Neural cell (in vitro differentiated cells): ENCODE measurements around the gene GCNT3. TPM values are rescaled to one million over a fixed set of nuclear protein-coding genes. Genes with fewer than 3 reads are reported as not detected.

Source experiments
- H2AFZ ChIP-seq: fragments of 200-600, 300-800 bp; sonication (generic), shearing (Covaris generic); 2 replicates; pipeline ENCODE4 v1.6.0; 2014; ENCODE audit warnings: low read depth, mild to moderate bottlenecking, antibody characterized with exemption, low read length, moderate library complexity
- H3F3A ChIP-seq: fragments of 200-600 bp; shearing (Covaris generic); 2 replicates; pipeline ENCODE4 v1.6.1; 2016; ENCODE audit warnings: mild to moderate bottlenecking, moderate library complexity, mixed read lengths, antibody characterized with exemption, low read length; ENCODE audit not compliant: insufficient read depth, poor library complexity, severe bottlenecking
- H3K27ac ChIP-seq: fragments of 200-600, 300-800 bp; sonication (generic), shearing (Covaris generic); 2 replicates; pipeline ENCODE4 v1.5.1; 2014; ENCODE audit warnings: mild to moderate bottlenecking, low read length, moderate library complexity
- H3K27me3 ChIP-seq: fragments of 300-800, 200-600 bp; sonication (generic), shearing (Covaris generic); 2 replicates; pipeline ENCODE4 v1.6.0; 2014; ENCODE audit warnings: mild to moderate bottlenecking, low read depth, low read length, moderate library complexity; ENCODE audit not compliant: insufficient read depth
- H3K36me3 ChIP-seq: fragments of 300-800, 200-600 bp; sonication (generic), shearing (Covaris generic); 2 replicates; pipeline ENCODE4 v1.5.1; 2014; ENCODE audit warnings: mild to moderate bottlenecking, antibody characterized with exemption, low read length, moderate library complexity; ENCODE audit not compliant: insufficient read depth
- H3K4me2 ChIP-seq: fragments of 300-800, 200-600 bp; sonication (generic), shearing (Covaris generic); 2 replicates; pipeline ENCODE4 v1.6.0; 2014; ENCODE audit warnings: mild to moderate bottlenecking, low read length
- H3K4me3 ChIP-seq: fragments of 300-800, 200-600 bp; sonication (generic), shearing (Covaris generic); 2 replicates; pipeline ENCODE4 v1.5.1; 2014; ENCODE audit warnings: mild to moderate bottlenecking, low read length, moderate library complexity
- H3K79me2 ChIP-seq: fragments of 200-600 bp; shearing (Covaris generic); replicated peaks from 2 replicates; pipeline ENCODE4 v1.6.0; 2014; ENCODE audit warnings: mild to moderate bottlenecking, low read length, moderate library complexity; ENCODE audit not compliant: insufficient read depth
- H3K9ac ChIP-seq: fragments of 300-800, 200-600 bp; sonication (generic), shearing (Covaris generic); 2 replicates; pipeline ENCODE4 v1.6.1; 2016; ENCODE audit warnings: mild to moderate bottlenecking, low read length, mixed read lengths
- H3K9me2 ChIP-seq: fragments of 200-600 bp; shearing (Covaris generic); 2 replicates; pipeline ENCODE4 v1.6.1; 2016; ENCODE audit warnings: mild to moderate bottlenecking, low read length, mixed read lengths; ENCODE audit not compliant: insufficient read depth
- H3K9me3 ChIP-seq: fragments of 200-600, 300-800 bp; sonication (generic), shearing (Covaris generic); 2 replicates; pipeline ENCODE4 v1.6.1; 2016; ENCODE audit warnings: mild to moderate bottlenecking, mixed run types, low read length, moderate library complexity, mixed read lengths
- H4K20me1 ChIP-seq: fragments of 200-600 bp; shearing (Covaris generic); 2 replicates; pipeline ENCODE4 v1.6.1; 2016; ENCODE audit warnings: mild to moderate bottlenecking, mixed run types; ENCODE audit not compliant: insufficient read depth
- EP300 ChIP-seq: fragments of 450-650 bp; conservative IDR thresholded peaks from 2 replicates; pipeline ENCODE4 v1.6.1; 2014; ENCODE audit warnings: antibody characterized with exemption, mild to moderate bottlenecking, moderate library complexity; ENCODE audit not compliant: poor library complexity, severe bottlenecking
- EZH2 ChIP-seq: fragments of 200-600, 300-800 bp; shearing (Covaris generic), sonication (generic); IDR thresholded peaks from 2 replicates; pipeline ENCODE4 v1.6.1; 2014; ENCODE audit warnings: antibody characterized with exemption, low read length, borderline replicate concordance, mild to moderate bottlenecking; ENCODE audit not compliant: insufficient read depth, poor library complexity, severe bottlenecking
- MXI1 ChIP-seq: fragments of 450-650 bp; conservative IDR thresholded peaks from 2 replicates; pipeline ENCODE4 v1.6.1; 2014; ENCODE audit warnings: antibody characterized with exemption, mild to moderate bottlenecking; ENCODE audit not compliant: poor library complexity, severe bottlenecking
- POLR2AphosphoS5 ChIP-seq: IDR thresholded peaks from 2 replicates; pipeline ENCODE4 v1.6.1; 2012
- RAD21 ChIP-seq: fragments of 450-650 bp; conservative IDR thresholded peaks from 2 replicates; pipeline ENCODE4 v1.6.1; 2014; ENCODE audit warnings: antibody characterized with exemption, mild to moderate bottlenecking, moderate library complexity
- SMC3 ChIP-seq: fragments of 450-650 bp; conservative IDR thresholded peaks from 2 replicates; pipeline ENCODE4 v1.6.1; 2014; ENCODE audit warnings: antibody characterized with exemption, mild to moderate bottlenecking, moderate library complexity; ENCODE audit not compliant: poor library complexity
- TAF1 ChIP-seq: IDR thresholded peaks from 2 replicates; pipeline ENCODE4 v1.6.1; 2012; ENCODE audit warnings: low read depth
- polyA plus RNA-seq: library from polyadenylated mRNA; depleted of rRNA; stranded (reverse); fragments of >200 nt; gene quantifications from 2 replicates; pipeline ENCODE4 v1.2.3, GENCODE V29; 2014
- TF ChIP-seq, protein P1 (sequence below): fragments of 450-650 bp; IDR thresholded peaks from 2 replicates; pipeline ENCODE4 v1.5.1; 2014; ENCODE audit warnings: antibody characterized with exemption, mild to moderate bottlenecking, moderate library complexity; ENCODE audit not compliant: poor library complexity, severe bottlenecking
- TF ChIP-seq, protein P2 (sequence below): IDR thresholded peaks from 2 replicates; pipeline ENCODE4 v1.6.1; 2012; ENCODE audit warnings: borderline replicate concordance

Gene GCNT3
- polyA plus RNA-seq, 1 donor from 2014 or later = 0.81 TPM

DNA sequence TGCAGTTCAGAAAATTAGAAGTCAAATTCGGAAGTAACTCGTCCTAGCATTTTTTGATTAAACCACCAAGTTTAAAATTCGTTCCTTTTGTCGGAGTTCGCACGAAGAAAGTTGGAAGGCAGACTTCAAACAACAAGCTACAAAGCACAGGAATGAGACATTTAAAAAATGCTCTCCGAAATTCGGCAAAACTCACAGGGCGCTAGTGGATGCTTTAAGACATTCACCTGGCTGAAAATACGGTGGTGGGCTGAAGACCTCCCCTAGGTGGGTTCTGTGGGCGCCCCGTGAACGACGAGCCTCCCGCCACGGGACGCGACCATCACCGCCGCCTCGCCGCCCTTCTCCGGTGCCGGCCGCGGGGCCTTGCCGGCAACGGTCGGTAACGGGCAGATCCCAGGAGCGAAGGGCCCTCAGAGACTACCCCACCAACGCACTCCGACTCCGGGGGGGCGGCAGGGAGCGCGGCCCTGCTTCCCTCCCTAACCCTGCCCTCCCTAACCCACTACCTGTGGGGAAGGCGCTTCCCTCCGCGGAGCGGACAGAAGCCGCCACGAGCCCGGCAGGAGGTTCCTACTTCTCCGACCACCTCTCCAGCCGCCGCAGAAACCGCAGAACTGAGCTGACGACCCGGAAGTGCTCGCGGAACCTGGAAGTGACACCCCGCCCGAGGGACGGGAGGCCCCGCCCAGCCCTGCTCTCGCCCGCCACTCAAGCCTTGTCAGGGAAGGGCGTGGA, 45.5 kb downstream of the GCNT3 start, which contains the start of gene GTF2A2:
Gene GTF2A2 (minus strand): TSS at position 619 of the 738 bp plus-strand sequence. CDS start 5,238 bp downstream, outside the sequence.
- Histone ChIP-seq H3K4me2 (peak within 1 kb of the TSS; percentile 81), H3K79me2 (peaks cover 37% of the 10 kb centered on the region), H3K27ac (peak within 1 kb of the TSS; percentile 67), H4K20me1 (no peaks in the 10 kb centered on the region), H3K9me3 (no peaks in the 10 kb centered on the region), H3K9ac (peak within 1 kb of the TSS; percentile 83), H3K9me2 (no peaks in the 10 kb centered on the region), H3K36me3 (peaks cover 5% of the 10 kb centered on the region), H3K4me3 (peak within 1 kb of the TSS; percentile 92), H3F3A (no peaks in the 10 kb centered on the region), H2AFZ (peak within 1 kb of the TSS; percentile 47), H3K27me3 (no peaks in the 10 kb centered on the region)
- no peak for TF ChIP-seq EZH2
- peak; percentile 27 for TF ChIP-seq RAD21
- TF ChIP-seq MXI1 = peak; percentile 73
- TF ChIP-seq SMC3 = peak; percentile 29
- TF ChIP-seq TAF1 = peak; percentile 82
- peak; percentile 97 for TF ChIP-seq POLR2AphosphoS5
- TF ChIP-seq, protein P1, sequence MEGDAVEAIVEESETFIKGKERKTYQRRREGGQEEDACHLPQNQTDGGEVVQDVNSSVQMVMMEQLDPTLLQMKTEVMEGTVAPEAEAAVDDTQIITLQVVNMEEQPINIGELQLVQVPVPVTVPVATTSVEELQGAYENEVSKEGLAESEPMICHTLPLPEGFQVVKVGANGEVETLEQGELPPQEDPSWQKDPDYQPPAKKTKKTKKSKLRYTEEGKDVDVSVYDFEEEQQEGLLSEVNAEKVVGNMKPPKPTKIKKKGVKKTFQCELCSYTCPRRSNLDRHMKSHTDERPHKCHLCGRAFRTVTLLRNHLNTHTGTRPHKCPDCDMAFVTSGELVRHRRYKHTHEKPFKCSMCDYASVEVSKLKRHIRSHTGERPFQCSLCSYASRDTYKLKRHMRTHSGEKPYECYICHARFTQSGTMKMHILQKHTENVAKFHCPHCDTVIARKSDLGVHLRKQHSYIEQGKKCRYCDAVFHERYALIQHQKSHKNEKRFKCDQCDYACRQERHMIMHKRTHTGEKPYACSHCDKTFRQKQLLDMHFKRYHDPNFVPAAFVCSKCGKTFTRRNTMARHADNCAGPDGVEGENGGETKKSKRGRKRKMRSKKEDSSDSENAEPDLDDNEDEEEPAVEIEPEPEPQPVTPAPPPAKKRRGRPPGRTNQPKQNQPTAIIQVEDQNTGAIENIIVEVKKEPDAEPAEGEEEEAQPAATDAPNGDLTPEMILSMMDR = no peak
- peak; percentile 55 for TF ChIP-seq EP300
- TF ChIP-seq, protein P2, sequence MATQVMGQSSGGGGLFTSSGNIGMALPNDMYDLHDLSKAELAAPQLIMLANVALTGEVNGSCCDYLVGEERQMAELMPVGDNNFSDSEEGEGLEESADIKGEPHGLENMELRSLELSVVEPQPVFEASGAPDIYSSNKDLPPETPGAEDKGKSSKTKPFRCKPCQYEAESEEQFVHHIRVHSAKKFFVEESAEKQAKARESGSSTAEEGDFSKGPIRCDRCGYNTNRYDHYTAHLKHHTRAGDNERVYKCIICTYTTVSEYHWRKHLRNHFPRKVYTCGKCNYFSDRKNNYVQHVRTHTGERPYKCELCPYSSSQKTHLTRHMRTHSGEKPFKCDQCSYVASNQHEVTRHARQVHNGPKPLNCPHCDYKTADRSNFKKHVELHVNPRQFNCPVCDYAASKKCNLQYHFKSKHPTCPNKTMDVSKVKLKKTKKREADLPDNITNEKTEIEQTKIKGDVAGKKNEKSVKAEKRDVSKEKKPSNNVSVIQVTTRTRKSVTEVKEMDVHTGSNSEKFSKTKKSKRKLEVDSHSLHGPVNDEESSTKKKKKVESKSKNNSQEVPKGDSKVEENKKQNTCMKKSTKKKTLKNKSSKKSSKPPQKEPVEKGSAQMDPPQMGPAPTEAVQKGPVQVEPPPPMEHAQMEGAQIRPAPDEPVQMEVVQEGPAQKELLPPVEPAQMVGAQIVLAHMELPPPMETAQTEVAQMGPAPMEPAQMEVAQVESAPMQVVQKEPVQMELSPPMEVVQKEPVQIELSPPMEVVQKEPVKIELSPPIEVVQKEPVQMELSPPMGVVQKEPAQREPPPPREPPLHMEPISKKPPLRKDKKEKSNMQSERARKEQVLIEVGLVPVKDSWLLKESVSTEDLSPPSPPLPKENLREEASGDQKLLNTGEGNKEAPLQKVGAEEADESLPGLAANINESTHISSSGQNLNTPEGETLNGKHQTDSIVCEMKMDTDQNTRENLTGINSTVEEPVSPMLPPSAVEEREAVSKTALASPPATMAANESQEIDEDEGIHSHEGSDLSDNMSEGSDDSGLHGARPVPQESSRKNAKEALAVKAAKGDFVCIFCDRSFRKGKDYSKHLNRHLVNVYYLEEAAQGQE = peak; percentile 80

DNA sequence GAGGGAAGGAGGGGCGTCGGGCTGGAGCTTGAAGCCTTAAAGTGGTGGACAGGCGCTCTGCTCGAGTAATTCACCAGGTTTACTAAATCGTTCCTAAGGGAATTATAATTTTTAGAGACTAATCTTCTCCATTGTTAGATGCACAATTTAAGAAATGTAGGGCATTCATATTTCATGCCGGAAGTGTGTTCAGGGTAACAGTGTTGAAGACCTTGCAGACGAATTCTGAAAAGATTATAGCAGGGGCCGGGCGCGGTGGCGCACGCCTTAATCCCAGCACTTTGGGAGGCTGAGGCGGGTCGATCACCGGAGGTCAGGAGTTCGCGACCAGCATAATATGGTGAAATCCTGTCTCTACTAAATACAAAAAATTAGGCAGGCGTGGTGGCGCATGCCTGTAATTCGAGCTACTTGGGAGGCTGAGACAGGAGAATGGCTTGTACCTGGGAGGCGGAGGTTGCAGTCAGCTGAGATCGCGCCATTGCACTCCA, 46.1 kb downstream of the GCNT3 start:
- Histone ChIP-seq H3K27ac (peak overlapping the region; percentile 35), H3K27me3 (no peaks in the 10 kb centered on the region), H3F3A (no peaks in the 10 kb centered on the region), H3K36me3 (peaks cover 5% of the 10 kb centered on the region), H3K79me2 (peaks cover 37% of the 10 kb centered on the region), H3K9me2 (no peaks in the 10 kb centered on the region), H3K9me3 (no peaks in the 10 kb centered on the region), H4K20me1 (no peaks in the 10 kb centered on the region), H3K4me2 (peak overlapping the region; percentile 33), H3K9ac (peak overlapping the region; percentile 83), H2AFZ (peak overlapping the region; percentile 21), H3K4me3 (peak overlapping the region; percentile 92)
- TF ChIP-seq, protein P2 = peak; percentile 1
- TF ChIP-seq POLR2AphosphoS5 (no peak), SMC3 (no peak)
